GM12892 (cell line): Measurements from ENCODE around the gene MARCHF10.

ENCODE experiments used
- POLR2A ChIP-seq: IDR thresholded peaks from 2 replicates; pipeline ENCODE4 v1.6.1; 2011; ENCODE audit warnings: low read depth, low read length, control low read depth
- POLR2AphosphoS5 ChIP-seq: IDR thresholded peaks from 2 replicates; pipeline ENCODE4 v1.6.1; 2011; ENCODE audit warnings: low read depth, low read length, control low read depth

DNA sequence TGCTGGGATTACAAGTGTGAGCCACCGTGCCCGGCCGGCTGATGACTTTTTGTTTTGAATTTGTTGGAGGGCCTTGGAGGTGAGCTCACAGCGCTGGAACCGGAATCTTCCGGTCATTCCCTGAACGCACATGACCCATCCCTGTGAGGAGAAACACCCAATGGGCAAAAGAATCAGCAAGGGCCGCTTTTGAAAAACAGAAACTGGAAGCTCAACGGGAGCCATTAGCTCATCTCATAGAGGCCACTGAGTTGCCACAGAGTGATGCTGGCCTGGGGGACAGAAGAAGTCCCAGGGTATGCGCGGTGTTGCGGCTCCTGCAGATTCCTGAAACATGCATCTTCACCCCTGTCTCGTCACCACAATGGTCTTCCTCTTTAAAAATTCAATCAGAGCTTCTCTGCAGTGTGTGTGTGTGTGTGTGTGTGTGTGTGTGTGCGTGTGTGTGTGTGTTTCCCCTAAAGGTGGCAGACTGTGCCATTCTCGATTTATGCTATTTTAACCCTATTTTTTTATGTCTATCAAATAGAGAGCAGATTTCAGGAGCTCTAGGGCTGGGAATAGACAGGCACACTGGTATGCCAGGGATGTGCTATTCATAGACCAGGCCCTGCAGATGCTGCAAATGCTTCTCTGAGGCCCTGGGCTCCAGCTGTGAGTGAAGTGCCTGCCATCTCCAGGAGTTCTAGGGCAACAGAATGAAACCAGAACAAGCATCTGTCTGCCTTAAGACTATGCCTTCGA, 68.3 kb downstream of the MARCHF10 start:
- no peak for TF ChIP-seq POLR2A
- TF ChIP-seq POLR2AphosphoS5, result no peak
